Body of pancreas (tissue), 4 donors: Measurements from ENCODE around the gene CHN2. TPM values are rescaled to one million over a fixed set of nuclear protein-coding genes. Genes with fewer than 3 reads are reported as not detected.

Experiments used
- ATAC-seq: fragments of 150-250 bp; one replicate; pipeline ENCODE4 v1.9.1; 2016
- DNase-seq, 4 donors: peaks; one replicate each; pipeline ENCODE4 v3.0.0-alpha.2; 2019
- H3K27ac ChIP-seq, 4 donors: fragments of 200-600 bp; sonication (generic); 1 replicate in 3 of 4; 2 replicates in 1 of 4; pipeline versions ENCODE4 v1.5.1 to v1.6.1; 2016 to 2019; ENCODE audit warnings: mild to moderate bottlenecking in 1 of 4, mixed read lengths in 1 of 4, moderate library complexity in 1 of 4
- H3K27me3 ChIP-seq, 2 donors: fragments of 200-600 bp; sonication (generic); one replicate each; pipeline ENCODE4 v1.6.0; 2016; ENCODE audit warnings: mild to moderate bottlenecking in 1 of 2
- H3K36me3 ChIP-seq, 2 donors: fragments of 200-600 bp; sonication (generic); replicated peaks in 1 of 2; 2 replicates each; pipeline ENCODE4 v1.5.1; 2016; ENCODE audit warnings: low read depth in 2 of 2; ENCODE audit not compliant: insufficient read depth in 1 of 2
- H3K4me1 ChIP-seq: fragments of 200-600 bp; sonication (generic); one replicate; pipeline ENCODE4 v1.6.0; 2016
- H3K4me3 ChIP-seq, 2 donors: fragments of 200-600 bp; sonication (generic); 1 replicate in 1 of 2; 2 replicates in 1 of 2; pipeline ENCODE4 v1.5.1; 2016 to 2019
- H3K9me3 ChIP-seq, 3 donors: fragments of 200-600 bp; sonication (generic); 1 replicate in 2 of 3; 2 replicates in 1 of 3; pipeline ENCODE4 v1.5.1; 2016
- POLR2A ChIP-seq, 3 donors: fragments of 450-650 bp; IDR thresholded peaks; one replicate each; pipeline ENCODE4 v1.6.1; 2016; ENCODE audit warnings: antibody characterized with exemption in 3 of 3, mild to moderate bottlenecking in 2 of 3
- WGBS, 2 donors: methylation state at CpG; one replicate each; pipeline ENCODE4 v1.1.5; 2017; 5-methylcytosine and 5-hydroxymethylcytosine counted together
- intact Hi-C: fragments of 100-400 bp; cut with DNase I; formaldehyde crosslinking; loops from one replicate; pipeline ENCODE4 v1.15.1; 2023
- total RNA-seq, 2 donors: library from RNA; depleted of rRNA; stranded (reverse); fragments of >200 nt; gene quantifications; one replicate each; pipeline ENCODE4 v1.1.0, GENCODE V29; 2016
- TF ChIP-seq, protein P1 (sequence below), 7 experiments: fragments of 450-650 bp in 4 of 7; fragments of 200-600 bp in 3 of 7; sonication (generic) in 3 of 7; IDR thresholded peaks; one replicate each; pipeline ENCODE4 v1.5.1; 2016 to 2019; ENCODE audit warnings: antibody characterized with exemption in 7 of 7

CHN2 gene
- total RNA-seq, 2 donors from 2014 or later, result 55.7 to 58.6 TPM

GRCh38 chr7:29196971-29197595 is 2.5 kb downstream of the CHN2 start:
- TF ChIP-seq, protein P1, sequence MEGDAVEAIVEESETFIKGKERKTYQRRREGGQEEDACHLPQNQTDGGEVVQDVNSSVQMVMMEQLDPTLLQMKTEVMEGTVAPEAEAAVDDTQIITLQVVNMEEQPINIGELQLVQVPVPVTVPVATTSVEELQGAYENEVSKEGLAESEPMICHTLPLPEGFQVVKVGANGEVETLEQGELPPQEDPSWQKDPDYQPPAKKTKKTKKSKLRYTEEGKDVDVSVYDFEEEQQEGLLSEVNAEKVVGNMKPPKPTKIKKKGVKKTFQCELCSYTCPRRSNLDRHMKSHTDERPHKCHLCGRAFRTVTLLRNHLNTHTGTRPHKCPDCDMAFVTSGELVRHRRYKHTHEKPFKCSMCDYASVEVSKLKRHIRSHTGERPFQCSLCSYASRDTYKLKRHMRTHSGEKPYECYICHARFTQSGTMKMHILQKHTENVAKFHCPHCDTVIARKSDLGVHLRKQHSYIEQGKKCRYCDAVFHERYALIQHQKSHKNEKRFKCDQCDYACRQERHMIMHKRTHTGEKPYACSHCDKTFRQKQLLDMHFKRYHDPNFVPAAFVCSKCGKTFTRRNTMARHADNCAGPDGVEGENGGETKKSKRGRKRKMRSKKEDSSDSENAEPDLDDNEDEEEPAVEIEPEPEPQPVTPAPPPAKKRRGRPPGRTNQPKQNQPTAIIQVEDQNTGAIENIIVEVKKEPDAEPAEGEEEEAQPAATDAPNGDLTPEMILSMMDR (IDR thresholded peaks at IDR 0.05), result no peak
- TF ChIP-seq POLR2A (IDR thresholded peaks at IDR 0.05), result no peak
- no peak for DNase-seq
- Histone ChIP-seq H3K27me3 (no peaks in the 10 kb centered on the region), H3K27ac (peak overlapping the region; percentile 90 to 99 (median 94)), H3K4me3 (no peak overlapping the region), H3K36me3 (no peaks in the 10 kb centered on the region), H3K4me1 (peaks cover 42% of the 10 kb centered on the region), H3K9me3 (no peaks in the 10 kb centered on the region)
- intact Hi-C loops, result no loop called here
- WGBS, 2 donors, result 48 to 61% methylated on average over 3 of the region's 3 CpGs
- no peak for ATAC-seq

- H3K4me3 ChIP-seq, result no peak overlapping the region
- H3K9me3 ChIP-seq, result no peaks in the 10 kb centered on the region
- 35 to 53% methylated on average over 3 of the region's 3 CpGs for WGBS, 2 donors
- peaks cover 42% of the 10 kb centered on the region for H3K4me1 ChIP-seq
- DNase-seq (no peak), ATAC-seq (no peak)
- intact Hi-C loops, result no loop called here
- TF ChIP-seq, protein P1 (IDR thresholded peaks at IDR 0.05), result no peak
- TF ChIP-seq POLR2A (IDR thresholded peaks at IDR 0.05), result no peak
- H3K27me3 ChIP-seq, result no peaks in the 10 kb centered on the region
- H3K36me3 ChIP-seq, result no peaks in the 10 kb centered on the region
- peak overlapping the region in 3 of 4 donors; percentile 8 to 99 (median 93) for H3K27ac ChIP-seq
Observed at GRCh38 chr7:29197916-29198315, 3.3 kb downstream of the CHN2 start.

DNA sequence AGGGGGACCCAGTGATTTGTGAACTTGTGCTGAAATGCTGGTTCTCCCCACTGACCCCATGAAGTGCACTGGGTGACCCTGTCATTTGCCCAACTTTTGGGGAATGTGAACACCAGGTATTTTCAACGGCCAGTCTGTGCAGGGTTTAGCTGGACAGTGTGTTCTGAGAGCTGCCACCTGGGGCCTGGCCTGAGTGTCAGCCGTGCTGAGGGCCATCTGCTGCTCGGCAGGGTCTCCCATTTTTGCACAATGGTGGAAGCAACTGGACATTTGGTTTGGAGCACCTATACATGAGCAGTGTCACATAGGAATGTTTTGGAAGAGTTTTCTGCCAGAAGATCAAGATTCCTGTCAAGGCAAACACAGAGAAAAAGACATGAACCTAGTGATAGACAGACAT is 5.2 kb downstream of the CHN2 start:
- Histone ChIP-seq H3K4me3 (no peak overlapping the region), H3K27me3 (no peaks in the 10 kb centered on the region), H3K36me3 (no peaks in the 10 kb centered on the region), H3K27ac (no peak overlapping the region), H3K4me1 (peaks cover 52% of the 10 kb centered on the region), H3K9me3 (no peaks in the 10 kb centered on the region)
- intact Hi-C loops, result no loop called here
- 73% methylated on average over 3 of the region's 3 CpGs; no CpG with 5 or more reads in 1 of the 2 donors for WGBS, 2 donors
- no peak for TF ChIP-seq POLR2A (IDR thresholded peaks at IDR 0.05)
- TF ChIP-seq, protein P1 (IDR thresholded peaks at IDR 0.05), result no peak
- no peak for DNase-seq
- no peak for ATAC-seq

GRCh38 chr7:29202651-29203069 is 8.1 kb downstream of the CHN2 start:
- no peaks in the 10 kb centered on the region for H3K27me3 ChIP-seq
- no peak for ATAC-seq
- no peak overlapping the region for H3K27ac ChIP-seq
- H3K9me3 ChIP-seq, result no peaks in the 10 kb centered on the region
- H3K4me1 ChIP-seq, result peaks cover 55% of the 10 kb centered on the region
- peak in 1 of 4 donors; percentile 54 for DNase-seq
- no peaks in the 10 kb centered on the region for H3K36me3 ChIP-seq
- 72 to 88% methylated on average over 5 of the region's 5 CpGs for WGBS, 2 donors
- no peak overlapping the region for H3K4me3 ChIP-seq
- no peak for TF ChIP-seq POLR2A (IDR thresholded peaks at IDR 0.05)
- intact Hi-C loops, result no loop called here

GRCh38 chr7:29204491-29205272 is 10.1 kb downstream of the CHN2 start:
- Histone ChIP-seq H3K36me3 (no peaks in the 10 kb centered on the region), H3K27ac (no peak overlapping the region), H3K4me1 (peaks cover 64% of the 10 kb centered on the region), H3K9me3 (no peaks in the 10 kb centered on the region), H3K4me3 (no peak overlapping the region), H3K27me3 (no peaks in the 10 kb centered on the region)
- 58 to 63% methylated on average over 6 of the region's 6 CpGs for WGBS, 2 donors
- DNase-seq (no peak), ATAC-seq (no peak)
- TF ChIP-seq, protein P1 (IDR thresholded peaks at IDR 0.05), result no peak
- TF ChIP-seq POLR2A (IDR thresholded peaks at IDR 0.05), result no peak
- intact Hi-C loops, result no loop called here
